ENCODE measurements around the gene SH2D3A.
"Not testable (repeated sequence)": the region's sequence is repeated elsewhere in the genome, so short reads cannot be mapped to it uniquely, and the experiment has no call there.

SH2D3A gene

GRCh38 chr19:6708913-6709312, 58.3 kb downstream of the SH2D3A start:
- not testable (repeated sequence) for H3K4me3 Mint-ChIP-seq; H3K36me3 Mint-ChIP-seq; H3K9me3 Mint-ChIP-seq (ENCODE audit: low read depth); H3K27me3 Mint-ChIP-seq; H3K27ac Mint-ChIP-seq
- peaks cover 13% of the 10 kb centered on the region for H3K4me1 Mint-ChIP-seq (ENCODE audit: low read depth)

DNA sequence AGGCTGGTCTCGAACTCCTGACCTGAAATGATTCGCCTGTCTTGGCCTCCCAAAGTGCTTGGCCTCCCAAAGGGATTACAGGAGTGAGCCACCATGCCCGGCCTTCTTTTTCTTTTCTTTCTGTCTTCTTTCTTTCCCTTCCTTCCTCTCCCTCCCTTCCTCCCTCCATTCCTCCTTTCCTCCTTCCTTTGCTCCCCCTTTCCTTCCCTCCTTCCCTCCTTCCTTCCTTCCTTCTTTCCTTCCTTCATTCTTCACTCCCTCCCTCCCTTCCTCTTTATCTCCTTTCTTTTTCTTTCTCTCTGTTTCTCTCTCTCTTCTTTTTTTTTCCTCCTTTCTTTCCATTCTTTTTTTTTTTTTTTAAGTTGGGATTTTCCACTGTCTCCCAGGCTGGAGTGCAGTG, 58.9 kb downstream of the SH2D3A start:
- no peaks in the 10 kb centered on the region for H3K9me3 Mint-ChIP-seq (ENCODE audit: low read depth)
- no peak overlapping the region for H3K27ac Mint-ChIP-seq
- peaks cover 10% of the 10 kb centered on the region for H3K27me3 Mint-ChIP-seq
- H3K36me3 Mint-ChIP-seq: no peaks in the 10 kb centered on the region
- no peak overlapping the region for H3K4me3 Mint-ChIP-seq
- H3K4me1 Mint-ChIP-seq (ENCODE audit: low read depth): peaks cover 13% of the 10 kb centered on the region

GRCh38 chr19:6707658-6708018, 59.6 kb downstream of the SH2D3A start:
- no peaks in the 10 kb centered on the region for H3K9me3 Mint-ChIP-seq (ENCODE audit: low read depth)
- peaks cover 13% of the 10 kb centered on the region for H3K4me1 Mint-ChIP-seq (ENCODE audit: low read depth)
- peaks cover 10% of the 10 kb centered on the region for H3K27me3 Mint-ChIP-seq
- H3K4me3 Mint-ChIP-seq: no peak overlapping the region
- no peaks in the 10 kb centered on the region for H3K36me3 Mint-ChIP-seq
- no peak overlapping the region for H3K27ac Mint-ChIP-seq

- H3K4me3 Mint-ChIP-seq: no peak overlapping the region
- H3K27ac Mint-ChIP-seq: no peak overlapping the region
- peaks cover 10% of the 10 kb centered on the region for H3K27me3 Mint-ChIP-seq
- peaks cover 13% of the 10 kb centered on the region for H3K4me1 Mint-ChIP-seq (ENCODE audit: low read depth)
- no peaks in the 10 kb centered on the region for H3K36me3 Mint-ChIP-seq
- H3K9me3 Mint-ChIP-seq (ENCODE audit: low read depth): no peaks in the 10 kb centered on the region
Measured at GRCh38 chr19:6707011-6707657, 60.1 kb downstream of the SH2D3A start.

- Mint-ChIP-seq H3K9me3 (ENCODE audit: low read depth) (no peaks in the 10 kb centered on the region), H3K27me3 (peaks cover 10% of the 10 kb centered on the region), H3K27ac (no peak overlapping the region), H3K36me3 (no peaks in the 10 kb centered on the region), H3K4me3 (no peak overlapping the region), H3K4me1 (ENCODE audit: low read depth) (peaks cover 13% of the 10 kb centered on the region)
Measured at GRCh38 chr19:6706633-6706958, 60.6 kb downstream of the SH2D3A start.

GRCh38 chr19:6705931-6706632, 61.2 kb downstream of the SH2D3A start:
- H3K27ac Mint-ChIP-seq: no peak overlapping the region

More at GRCh38 chr19:6705931-6706632, 61.2 kb downstream of the SH2D3A start:
- Mint-ChIP-seq H3K36me3 (no peaks in the 10 kb centered on the region), H3K9me3 (ENCODE audit: low read depth) (no peaks in the 10 kb centered on the region), H3K27me3 (peaks cover 7% of the 10 kb centered on the region), H3K4me3 (no peak overlapping the region), H3K4me1 (ENCODE audit: low read depth) (peaks cover 11% of the 10 kb centered on the region)

All from activated naive CD8-positive, alpha-beta T cell (primary cell).